NCI-H1417 treated with DMSO at 0.1 percent for 48 hours (cell line): Measurements from ENCODE around the gene PADI1.

Source experiments
- DNase-seq: peaks from one replicate; lab custom pipeline; 2025; lab: John Stamatoyannopoulos, UW

Gene PADI1

DNA sequence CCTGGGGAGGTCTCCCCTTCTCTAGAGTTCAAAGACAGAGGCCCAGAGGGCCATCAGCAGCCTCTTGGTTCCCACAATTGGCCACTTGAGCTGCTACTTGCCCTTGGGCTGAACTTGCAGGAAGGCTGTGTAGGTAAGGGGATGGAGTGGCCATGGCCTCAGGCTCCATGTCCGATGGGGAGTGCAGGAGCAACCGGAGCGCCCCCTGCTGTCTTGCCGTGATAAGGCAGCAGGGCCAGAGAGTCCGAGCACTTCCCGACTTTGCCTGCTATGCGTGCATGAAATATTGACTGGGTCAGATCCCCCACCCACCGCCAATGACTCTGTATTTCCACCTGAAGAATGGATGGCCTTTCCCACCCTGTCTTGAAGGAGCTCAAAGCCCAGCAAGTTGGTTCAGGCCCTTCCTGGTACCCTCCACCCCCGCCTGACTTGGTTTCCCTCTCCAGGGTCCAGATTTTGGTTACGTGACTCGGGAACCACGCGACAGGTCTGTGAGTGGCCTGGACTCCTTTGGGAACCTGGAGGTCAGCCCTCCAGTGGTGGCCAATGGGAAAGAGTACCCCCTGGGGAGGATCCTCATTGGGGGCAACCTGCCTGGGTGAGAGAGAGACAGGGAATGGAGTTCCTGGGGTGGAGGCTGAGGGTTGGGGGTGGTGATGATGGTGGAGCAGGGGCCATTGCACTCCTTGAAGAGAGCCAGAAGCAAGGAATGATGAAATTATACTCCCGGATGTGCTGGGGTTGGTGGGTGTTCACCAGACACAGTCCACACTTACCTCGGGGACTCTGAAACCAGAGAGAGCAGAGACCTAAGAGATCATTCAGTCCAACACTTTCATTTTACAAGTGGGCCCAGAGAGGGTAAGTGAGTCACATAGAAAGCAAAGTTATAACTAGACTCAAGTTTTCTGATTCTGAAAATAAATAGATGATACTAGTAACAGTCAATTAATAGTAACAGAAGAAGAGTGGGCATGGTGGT, 69.5 kb downstream of the PADI1 start:
- no peak for DNase-seq

- no peak for DNase-seq
Measured at GRCh38 chr1:17276568-17276967, 71.6 kb downstream of the PADI1 start.

DNA sequence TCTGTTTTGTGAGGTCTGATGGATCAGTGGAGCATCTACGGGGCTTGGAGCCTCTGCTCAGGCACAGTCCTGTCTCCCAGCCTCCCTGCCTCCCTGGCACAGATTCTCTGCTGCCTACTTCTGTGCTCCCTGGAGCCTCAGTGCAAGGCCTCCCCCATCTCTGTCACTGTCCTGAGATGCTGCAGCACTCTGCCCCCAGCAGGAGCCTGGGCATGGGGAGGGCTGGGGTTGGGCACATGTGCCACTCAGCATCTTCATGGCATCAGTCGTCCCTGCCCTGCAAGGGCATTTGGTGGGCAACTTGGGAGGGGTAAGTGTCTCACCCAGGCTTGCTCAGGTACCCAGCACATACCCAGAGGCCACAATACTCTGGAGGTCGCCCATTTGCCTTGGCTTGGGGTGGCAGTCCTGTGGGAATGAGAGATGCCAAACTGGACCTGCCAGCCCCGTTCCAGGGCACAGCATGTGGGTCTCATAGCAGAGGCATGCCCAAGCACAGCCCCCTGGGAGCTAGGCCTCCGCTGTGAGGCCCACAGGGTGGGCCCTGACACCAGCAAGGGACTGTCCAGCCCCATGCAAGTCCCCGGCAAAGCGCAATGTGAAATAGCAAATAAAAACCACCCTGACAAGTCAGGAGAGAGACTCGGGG, 72.7 kb downstream of the PADI1 start:
- DNase-seq, result no peak

- DNase-seq, result no peak
Measured at GRCh38 chr1:17278996-17279830, 74.3 kb downstream of the PADI1 start.

DNA sequence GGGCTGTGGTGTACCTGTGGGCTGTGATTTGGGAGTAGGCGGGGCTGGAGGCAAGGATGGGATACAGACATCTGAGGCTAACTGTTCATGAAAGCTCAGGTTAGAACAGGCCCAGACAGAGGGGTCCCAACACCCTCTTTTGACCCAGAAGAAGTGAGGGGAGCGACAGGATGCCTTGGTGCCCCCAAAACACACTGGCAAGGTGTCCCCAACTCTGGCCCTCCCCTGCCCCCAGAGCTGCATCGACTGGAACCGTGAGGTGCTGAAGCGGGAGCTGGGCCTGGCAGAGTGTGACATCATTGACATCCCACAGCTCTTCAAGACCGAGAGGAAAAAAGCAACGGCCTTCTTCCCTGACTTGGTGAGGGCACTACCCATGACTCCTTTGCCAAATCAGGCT, 75.5 kb downstream of the PADI1 start:
- no peak for DNase-seq

DNA sequence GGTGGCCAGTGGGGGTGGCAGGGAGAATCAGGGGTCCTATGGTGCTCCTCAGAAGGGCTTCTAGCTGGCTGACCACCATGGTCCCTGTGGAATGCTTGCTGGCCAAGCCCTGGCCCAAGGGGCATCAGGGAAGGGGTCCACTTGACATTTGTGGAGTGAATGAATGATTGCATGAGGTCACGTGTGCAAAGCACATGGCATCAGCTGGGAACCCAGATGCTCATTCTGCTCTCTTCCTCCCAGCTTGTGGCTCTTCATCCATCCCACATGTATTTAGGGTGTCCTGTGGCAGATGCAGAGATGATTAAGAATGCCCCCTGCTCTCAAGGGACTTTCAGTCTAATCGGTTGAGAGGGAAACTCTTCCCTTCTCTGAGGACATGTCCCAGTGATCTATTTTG, 76.0 kb downstream of the PADI1 start:
- no peak for DNase-seq

- no peak for DNase-seq
Measured at GRCh38 chr1:17281775-17282181, 76.8 kb downstream of the PADI1 start.

DNA sequence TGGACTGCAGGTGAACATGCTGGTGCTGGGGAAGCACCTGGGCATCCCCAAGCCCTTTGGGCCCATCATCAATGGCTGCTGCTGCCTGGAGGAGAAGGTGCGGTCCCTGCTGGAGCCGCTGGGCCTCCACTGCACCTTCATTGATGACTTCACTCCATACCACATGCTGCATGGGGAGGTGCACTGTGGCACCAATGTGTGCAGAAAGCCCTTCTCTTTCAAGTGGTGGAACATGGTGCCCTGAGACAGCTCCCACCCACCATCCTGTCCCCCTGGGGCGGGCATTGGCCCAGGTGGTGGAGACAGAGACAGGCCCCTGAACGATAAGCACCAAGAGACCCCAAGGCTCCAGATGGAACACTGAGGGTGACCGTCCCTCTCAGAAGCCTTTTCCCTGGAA, 77.9 kb downstream of the PADI1 start:
- no peak for DNase-seq

DNA sequence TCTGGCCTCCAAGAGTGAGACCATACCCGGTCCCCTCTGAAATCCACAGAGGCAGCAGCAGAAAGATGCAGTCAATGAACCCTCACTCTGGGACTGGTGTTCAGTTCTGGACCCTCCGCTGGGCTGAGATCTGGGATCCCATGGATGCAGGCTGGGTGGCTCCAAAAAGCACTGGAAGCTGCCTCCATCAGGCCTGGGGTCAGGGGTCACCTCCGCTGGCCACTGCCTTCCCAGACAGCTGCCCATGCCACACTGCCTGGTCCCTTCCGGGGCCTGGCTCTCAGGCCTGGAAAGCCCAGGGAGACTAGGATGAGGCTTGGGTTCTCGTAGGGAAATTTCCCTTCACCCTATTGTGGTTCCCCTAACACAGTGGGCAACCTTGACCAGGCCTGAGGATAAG, 81.7 kb downstream of the PADI1 start:
- no peak for DNase-seq

DNA sequence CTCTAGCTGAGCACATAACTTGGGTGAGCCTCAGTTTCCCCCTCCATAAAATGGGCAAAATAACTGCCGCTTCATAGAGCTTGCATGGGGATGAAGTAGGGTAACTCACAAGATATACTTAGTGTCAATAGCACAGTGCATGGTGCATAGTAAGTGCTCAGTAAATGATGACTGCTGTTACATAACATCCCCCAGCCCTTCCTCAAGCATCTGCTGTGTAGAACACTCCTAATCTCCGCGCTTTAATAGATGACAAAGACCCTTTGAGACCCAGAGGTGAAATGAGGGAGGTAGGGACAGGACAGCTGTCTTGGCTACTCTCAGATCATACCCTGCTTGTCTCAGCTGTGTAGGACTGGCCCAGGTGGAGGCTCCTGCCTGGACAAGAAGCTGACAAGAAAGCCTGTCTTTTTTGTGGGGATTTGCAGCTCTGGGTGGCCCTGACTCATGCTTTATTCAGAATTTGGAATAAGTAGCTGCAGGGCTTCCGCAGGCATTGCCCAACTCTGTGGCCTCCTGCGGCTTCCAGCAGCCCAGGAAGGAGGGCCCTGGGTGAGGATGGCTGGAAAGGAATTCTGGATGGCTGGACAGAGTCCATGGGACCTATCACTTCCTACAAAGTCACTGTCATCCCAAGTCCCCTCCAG, 82.3 kb downstream of the PADI1 start:
- no peak for DNase-seq

DNA sequence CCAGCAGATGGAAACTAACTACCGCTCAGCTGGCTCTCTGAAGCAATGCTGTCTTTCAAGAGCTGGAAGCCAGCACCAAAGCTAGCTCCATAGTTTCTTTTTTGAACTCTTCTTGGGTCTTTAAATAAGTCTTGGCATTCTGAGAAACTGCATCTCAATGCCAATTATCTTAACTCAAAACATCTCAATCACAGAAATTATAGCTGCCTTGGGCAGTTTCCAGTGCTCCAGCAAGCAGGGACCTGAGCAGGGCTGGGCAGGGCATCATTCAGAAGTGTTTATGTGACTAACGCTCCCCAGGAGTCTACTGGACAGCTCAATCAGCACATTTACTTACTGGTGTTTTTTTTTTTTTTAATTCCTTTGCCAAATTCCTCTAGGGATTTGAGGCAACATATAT, 84.8 kb downstream of the PADI1 start:
- DNase-seq, result no peak

- DNase-seq, result no peak
Measured at GRCh38 chr1:17290553-17290952, 85.6 kb downstream of the PADI1 start.

- DNase-seq, result no peak
Measured at GRCh38 chr1:17292299-17293160, 87.6 kb downstream of the PADI1 start.

GRCh38 chr1:17293681-17294425, 88.9 kb downstream of the PADI1 start:
- DNase-seq, result no peak

DNA sequence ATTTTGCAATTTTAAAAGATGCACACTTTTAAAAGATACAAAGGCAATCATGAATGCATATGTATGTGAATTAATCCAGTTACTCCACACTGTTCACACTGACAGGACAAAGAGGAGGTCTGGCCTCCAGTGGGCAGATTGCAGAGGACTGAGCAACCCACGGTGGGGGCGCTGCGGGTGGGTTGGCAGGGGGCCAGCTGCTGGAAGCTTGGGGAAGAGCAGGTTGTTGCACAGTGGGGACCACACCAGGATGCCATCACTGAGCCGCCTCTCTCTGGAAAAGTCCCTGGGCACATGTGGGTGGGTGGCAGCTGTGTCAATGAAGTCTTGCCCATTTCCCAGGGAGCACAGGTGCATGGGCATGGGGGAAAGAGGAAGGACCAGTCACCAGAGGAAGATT, 90.4 kb downstream of the PADI1 start:
- DNase-seq, result no peak
